ENCODE measurements around the gene ASTL.

The ASTL gene

GRCh38 chr2:96075199-96075771, 63.0 kb downstream of the ASTL start:
- DNase-seq, result no peak

GRCh38 chr2:96074156-96074555, 64.1 kb downstream of the ASTL start:
- DNase-seq, result no peak

- DNase-seq, result no peak
Observed at GRCh38 chr2:96073170-96073775, 65.0 kb downstream of the ASTL start.
